K562 (cell line): ENCODE data around the gene CENPA. TPM values are rescaled to one million over a fixed set of nuclear protein-coding genes. Genes with fewer than 3 reads are reported as not detected.

ENCODE experiments used
- ATAC-seq: fragments of 200-7000 bp; cut with Tn5 transposase; 3 replicates; pipeline ENCODE4 v1.9.1; 2020; ENCODE audit warnings: moderate library complexity
- BruUV-seq: library from RNA; stranded (reverse); fragments of 400-500 nt; replicated peaks from 2 replicates; lab custom pipeline; 2021; lab: Mats Ljungman, UMichigan
- CTCF ChIA-PET: fragments of 300-600 bp; formaldehyde crosslinking; extraction: SDS; loops from one replicate; lab custom pipeline; 2021; ENCODE audit warnings: low intra/inter-chr PET ratio; lab: Yijun Ruan, JAX
- POLR2A ChIA-PET: fragments of 300-600, 350-650 bp; sonication (Branson Sonifier 250); formaldehyde crosslinking; extraction: SDS; loops from one replicate; lab custom pipeline; 2021; ENCODE audit warnings: antibody characterized with exemption, inconsistent platforms; lab: Yijun Ruan, JAX
- DNase-seq, 4 experiments: peaks; one replicate each; pipeline versions ENCODE4 v3.0.0 to v3.0.0-alpha.2; 2011 to 2018; ENCODE audit warnings: low spot score in 3 of 4, mixed read lengths in 3 of 4; ENCODE audit errors: extremely low read depth in 1 of 4
- FAIRE-seq: peaks from 2 replicates; lab custom pipeline; 2011; peaks lifted over from hg19 to GRCh38; lab: Jason Lieb, UNC
- H2AFZ ChIP-seq: 2 replicates; pipeline ENCODE4 v1.6.0; 2011; ENCODE audit warnings: low read depth, low read length, control low read depth, inconsistent platforms
- H3K27ac ChIP-seq: fragments of 200-600 bp; 3 replicates; pipeline ENCODE4 v1.8.0; 2011; ENCODE audit warnings: low read depth, mild to moderate bottlenecking, control low read depth, inconsistent platforms, low read length, moderate library complexity, mixed read lengths; ENCODE audit errors: extremely low read depth
- H3K27me3 ChIP-seq, 2 experiments: fragments of 300-600 bp in 1 of 2; 2 replicates in 1 of 2; 3 replicates in 1 of 2; pipeline versions ENCODE4 v1.6.0 to v1.8.0; 2011; ENCODE audit warnings: inconsistent platforms in 2 of 2, low read length in 2 of 2, mild to moderate bottlenecking in 1 of 2, mixed read lengths in 1 of 2, moderate library complexity in 1 of 2; ENCODE audit not compliant: control insufficient read depth in 2 of 2, insufficient read depth in 2 of 2
- H3K36me3 ChIP-seq: fragments of 300-600 bp; 3 replicates; pipeline ENCODE4 v1.8.0; 2011; ENCODE audit warnings: mild to moderate bottlenecking, low read length, inconsistent platforms; ENCODE audit not compliant: control insufficient read depth, insufficient read depth
- H3K4me1 ChIP-seq, 2 experiments: fragments of 200-600 bp in 1 of 2; replicated peaks in 1 of 2; 2 replicates in 1 of 2; 3 replicates in 1 of 2; pipeline versions ENCODE4 v1.5.1 to v1.8.0; 2011; ENCODE audit warnings: inconsistent platforms in 2 of 2, low read length in 2 of 2, mild to moderate bottlenecking in 1 of 2, mixed read lengths in 1 of 2, moderate library complexity in 1 of 2; ENCODE audit not compliant: control insufficient read depth in 2 of 2, insufficient read depth in 2 of 2
- H3K4me2 ChIP-seq: 2 replicates; pipeline ENCODE4 v1.6.1; 2011; ENCODE audit warnings: low read length, control low read depth, inconsistent platforms, mixed read lengths; ENCODE audit not compliant: insufficient read depth
- H3K4me3 ChIP-seq: fragments of 200-600 bp; sonication (generic), shearing (Covaris generic); 2 replicates; pipeline ENCODE4 v1.5.1; 2016; ENCODE audit warnings: control low read depth, inconsistent platforms
- H3K79me2 ChIP-seq: fragments of 200-600 bp; 3 replicates; pipeline ENCODE4 v1.8.0; 2011; ENCODE audit warnings: low read length, inconsistent platforms; ENCODE audit not compliant: control insufficient read depth, insufficient read depth
- H3K9ac ChIP-seq, 2 experiments: 2 replicates each; pipeline versions ENCODE4 v1.6.0 to v1.6.1; 2011; ENCODE audit warnings: low read depth in 2 of 2, low read length in 2 of 2, control low read depth in 1 of 2, inconsistent platforms in 1 of 2, mild to moderate bottlenecking in 1 of 2, mixed read lengths in 1 of 2; ENCODE audit not compliant: insufficient read depth in 1 of 2
- H3K9me1 ChIP-seq: one replicate; pipeline ENCODE4 v1.6.0; 2011; ENCODE audit warnings: inconsistent platforms, mild to moderate bottlenecking, low read length, moderate library complexity; ENCODE audit not compliant: control insufficient read depth, insufficient read depth
- H3K9me3 ChIP-seq: replicated peaks from 2 replicates; pipeline ENCODE4 v1.5.1; 2011; ENCODE audit warnings: low read depth, low read length, inconsistent platforms; ENCODE audit not compliant: control insufficient read depth, insufficient read depth
- H4K20me1 ChIP-seq: replicated peaks from 2 replicates; pipeline ENCODE4 v1.6.1; 2011; ENCODE audit warnings: low read length, inconsistent platforms, mixed read lengths; ENCODE audit not compliant: control insufficient read depth, insufficient read depth
- ARNT ChIP-seq, 2 experiments: fragments of 450-650 bp; IDR thresholded peaks; 2 replicates each; pipeline ENCODE4 v1.6.1; 2016; ENCODE audit warnings: mild to moderate bottlenecking in 1 of 2
- BHLHE40 ChIP-seq: IDR thresholded peaks from 2 replicates; pipeline ENCODE4 v1.6.1; 2011; ENCODE audit warnings: low read length, improper control_type of control experiment
- CBFA2T2 ChIP-seq: fragments of 450-650 bp; conservative IDR thresholded peaks from 2 replicates; pipeline ENCODE4 v1.6.1; 2017; ENCODE audit warnings: mild to moderate bottlenecking
- CEBPB ChIP-seq: fragments of 450-650 bp; IDR thresholded peaks from 2 replicates; pipeline ENCODE4 v1.6.1; 2016; ENCODE audit warnings: missing genetic modification characterization, missing compliant biosample characterization
- CXXC5 ChIP-seq: fragments of 250-450 bp; sonication (Bioruptor Pico); IDR thresholded peaks from 2 replicates; pipeline ENCODE4 v1.8.0; 2022; ENCODE audit warnings: inconsistent platforms, mild to moderate bottlenecking, moderate library complexity
- HDAC8 ChIP-seq: fragments of 450-650 bp; IDR thresholded peaks from 2 replicates; pipeline ENCODE4 v1.6.1; 2016; ENCODE audit warnings: mild to moderate bottlenecking, missing genetic modification characterization, moderate library complexity, missing compliant biosample characterization
- NR2C1 ChIP-seq, 2 experiments: fragments of 450-650 bp; IDR thresholded peaks; 2 replicates each; pipeline ENCODE4 v1.6.1; 2017; ENCODE audit warnings: mild to moderate bottlenecking in 2 of 2, antibody characterized with exemption in 1 of 2, inconsistent platforms in 1 of 2, missing compliant biosample characterization in 1 of 2, missing genetic modification characterization in 1 of 2
- NUFIP1 ChIP-seq: fragments of 450-650 bp; IDR thresholded peaks from 2 replicates; pipeline ENCODE4 v1.6.1; 2018; ENCODE audit not compliant: partially characterized antibody
- SRSF9 ChIP-seq: fragments of 200-400 bp; formaldehyde crosslinking; IDR thresholded peaks from 2 replicates; pipeline ENCODE4 v1.6.1; 2017; ENCODE audit warnings: low read depth, low read length, borderline replicate concordance
- TCF3 ChIP-seq: sonication (generic); formaldehyde crosslinking; IDR thresholded peaks from 2 replicates; pipeline ENCODE4 v1.4.0; 2020; ENCODE audit warnings: mild to moderate bottlenecking, missing genetic modification reagents
- TEAD1 ChIP-seq, 2 experiments: fragments of 450-650 bp in 1 of 2; sonication (generic) in 1 of 2; formaldehyde crosslinking; IDR thresholded peaks; 2 replicates each; pipeline versions ENCODE4 v1.4.0 to v1.8.0; 2020 to 2022; ENCODE audit warnings: mild to moderate bottlenecking in 2 of 2, missing genetic modification reagents in 1 of 2
- TEAD2 ChIP-seq: fragments of 450-650 bp; IDR thresholded peaks from 2 replicates; pipeline ENCODE4 v1.6.1; 2016; ENCODE audit warnings: missing genetic modification characterization, control low read depth, missing compliant biosample characterization
- TEAD4 ChIP-seq, 2 experiments: sonication (generic) in 1 of 2; formaldehyde crosslinking in 1 of 2; IDR thresholded peaks; 2 replicates each; pipeline versions ENCODE4 v1.6.1 to v1.8.0; 2012 to 2022; ENCODE audit warnings: borderline replicate concordance in 1 of 2, inconsistent platforms in 1 of 2, low read length in 1 of 2, mild to moderate bottlenecking in 1 of 2, missing genetic modification reagents in 1 of 2
- ZNF830 ChIP-seq: fragments of 250-450 bp; sonication (Bioruptor Pico); IDR thresholded peaks from 2 replicates; pipeline ENCODE4 v1.5.0; 2021; ENCODE audit warnings: mild to moderate bottlenecking
- WGBS: fragments of 100-300 bp; shearing (Covaris generic); methylation state at CpG from one replicate; pipeline ENCODE4 v1.1.6; 2016; ENCODE audit warnings: low coverage, mixed read lengths; ENCODE audit not compliant: insufficient coverage; ENCODE audit errors: missing lambda C conversion rate; 5-methylcytosine and 5-hydroxymethylcytosine counted together
- in situ Hi-C: fragments of 300-500 bp; cut with MboI; formaldehyde crosslinking; loops from 4 replicates; pipeline ENCODE4 v1.15.0; 2018; ENCODE audit warnings: inconsistent platforms, mixed read lengths
- intact Hi-C: fragments of 100-400 bp; cut with micrococcal nuclease; formaldehyde crosslinking; loops from 2 replicates; pipeline ENCODE4 v1.14.2; 2022
- polyA plus RNA-seq, 8 experiments: library from polyadenylated mRNA; depleted of rRNA in 4 of 8; stranded (reverse) in 5 of 8; unstranded in 3 of 8; fragments of >200 nt; fragmentation: Nextera tagmentation in 2 of 8; fragmentation: Illumina TruSeq in 1 of 8; extraction: Ambion mirVana in 2 of 8; extraction: Trizol in 1 of 8; gene quantifications; 2 replicates each; pipeline versions ENCODE4 v1.2.1 to v1.2.3, GENCODE V29; 2011 to 2014; ENCODE audit warnings: inconsistent platforms in 1 of 8, missing spikeins in 1 of 8
- total RNA-seq, 7 experiments: library from RNA; depleted of rRNA in 6 of 7; stranded (reverse); fragments of >200 nt in 6 of 7; fragmentation: Illumina TruSeq in 2 of 7; extraction: Trizol in 2 of 7; gene quantifications; 2 replicates each; pipeline versions ENCODE4 v1.2.1 to v1.2.3, GENCODE V29; 2011 to 2021; ENCODE audit warnings: low replicate concordance in 1 of 7
- TF ChIP-seq, protein P1 (sequence below): sonication (generic); formaldehyde crosslinking; IDR thresholded peaks from 2 replicates; pipeline ENCODE4 v1.8.0; 2022; ENCODE audit warnings: missing genetic modification reagents, mild to moderate bottlenecking, moderate library complexity, borderline replicate concordance
- TF ChIP-seq, protein P2 (sequence below), 2 experiments: fragments of 450-650 bp; conservative IDR thresholded peaks; 2 replicates each; pipeline ENCODE4 v1.6.1; 2017; ENCODE audit warnings: mild to moderate bottlenecking in 2 of 2, moderate library complexity in 2 of 2

Gene CENPA
- total and polyA plus RNA-seq, 9 of the 15 experiments (the other 6 are each of a cell fraction or from before 2014, with no cell fraction given), result 11.3 to 61.7 (median 44.7) TPM

DNA sequence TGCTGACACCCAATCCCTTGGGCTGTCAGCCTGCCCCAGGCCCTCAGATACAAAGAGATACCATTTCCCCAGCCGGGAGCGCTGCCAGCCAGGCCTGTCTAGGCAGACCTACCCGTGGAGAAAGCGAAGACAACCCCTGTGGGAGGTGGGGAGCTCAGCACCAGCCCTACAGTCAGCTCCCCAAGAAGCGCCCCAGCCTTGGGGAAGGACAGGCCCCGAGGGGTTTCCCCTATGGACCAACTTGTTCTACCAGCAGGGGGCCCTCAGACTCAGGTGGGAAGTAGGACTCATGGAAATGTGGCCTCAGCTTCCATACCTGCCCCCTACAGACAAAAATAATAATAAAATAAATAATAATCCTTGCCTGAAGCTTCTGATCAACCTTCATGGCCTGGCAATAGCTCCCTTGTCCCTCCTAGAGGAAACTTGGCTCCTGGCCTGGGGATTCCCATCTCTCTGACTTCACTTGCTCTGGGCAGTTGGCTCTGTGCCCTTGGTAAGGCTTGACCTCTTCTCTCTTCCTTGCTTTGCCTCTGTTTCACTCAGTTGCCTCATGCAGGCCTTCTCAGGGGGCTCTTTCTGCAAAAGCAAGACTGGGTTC lies 14.8 kb upstream of the CENPA start (continued):
- TF ChIP-seq, protein P1, sequence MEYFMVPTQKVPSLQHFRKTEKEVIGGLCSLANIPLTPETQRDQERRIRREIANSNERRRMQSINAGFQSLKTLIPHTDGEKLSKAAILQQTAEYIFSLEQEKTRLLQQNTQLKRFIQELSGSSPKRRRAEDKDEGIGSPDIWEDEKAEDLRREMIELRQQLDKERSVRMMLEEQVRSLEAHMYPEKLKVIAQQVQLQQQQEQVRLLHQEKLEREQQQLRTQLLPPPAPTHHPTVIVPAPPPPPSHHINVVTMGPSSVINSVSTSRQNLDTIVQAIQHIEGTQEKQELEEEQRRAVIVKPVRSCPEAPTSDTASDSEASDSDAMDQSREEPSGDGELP, result 0 out of 2 replicates have a peak, but pooled peaks have one; percentile 22

DNA sequence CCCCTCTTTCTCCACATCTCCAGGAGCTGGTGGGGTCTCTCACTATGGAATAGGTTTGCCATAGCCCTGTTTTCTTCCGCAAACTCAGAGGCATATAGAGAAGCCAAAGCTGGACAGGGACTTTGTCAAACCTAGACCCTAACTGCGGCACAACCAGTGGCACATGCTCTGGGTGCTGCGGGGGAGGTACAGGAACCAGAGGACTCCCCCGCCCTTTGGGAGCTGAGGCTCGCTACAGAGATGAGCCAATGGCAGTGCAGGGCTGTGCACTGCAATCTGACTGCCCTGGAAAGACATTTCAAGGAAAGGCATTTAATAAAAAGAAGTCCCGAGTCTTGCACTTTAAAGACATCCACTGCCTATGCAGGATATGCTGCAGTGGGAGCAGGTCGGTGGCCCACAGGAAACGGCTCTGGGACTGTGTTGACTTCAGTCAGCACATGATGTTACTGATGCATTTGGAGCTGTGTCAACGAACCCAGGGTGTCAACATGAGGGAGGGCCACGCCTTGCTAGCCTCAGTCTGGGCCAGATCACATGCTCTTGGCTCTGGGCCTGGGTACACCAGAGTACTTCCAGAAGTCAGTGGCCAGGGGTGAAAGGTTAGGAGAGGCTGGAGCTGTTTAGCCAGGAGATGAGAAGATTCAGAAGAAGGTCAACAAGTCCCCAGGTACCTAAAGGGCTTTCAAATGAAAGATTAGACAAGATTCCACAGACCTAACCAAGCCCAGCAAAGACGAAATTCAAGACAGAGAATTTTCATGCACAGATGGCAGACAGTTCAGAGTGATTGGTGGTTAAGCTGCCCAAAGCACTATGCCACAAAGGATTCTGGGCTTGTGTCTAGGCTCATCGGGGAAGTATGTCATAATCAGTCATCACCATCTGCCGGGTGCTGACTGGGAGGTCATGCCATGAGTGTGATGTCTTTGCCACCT lies 13.5 kb upstream of the CENPA start:
- peak; percentile 57 to 76 (median 60) for DNase-seq
- H3K9me1 ChIP-seq, result peaks cover 5% of the 10 kb centered on the region
- intact Hi-C loops, result no loop called here
- TF ChIP-seq TCF3 (CRISPR knock-in tag), result 0 out of 2 replicates have a peak, but pooled peaks have one; percentile 7
- peak; percentile 57; the same call in 1 of the 2 replicates for TF ChIP-seq CXXC5 (CRISPR knock-in tag)
- TF ChIP-seq CEBPB (tag), result peak; percentile 24; the same call in 1 of the 2 replicates
- TF ChIP-seq ZNF830 (CRISPR knock-in tag), result no peak
- TF ChIP-seq ARNT (IDR thresholded peaks at IDR 0.05), result no peak; a peak in 1 of 4 replicates
- peak; percentile 26 for TF ChIP-seq NUFIP1
- 0 out of 4 replicates have a peak, but pooled peaks of 1 of the 2 experiments have one; percentile 10 for TF ChIP-seq TEAD1 (CRISPR knock-in tag; IDR thresholded peaks at IDR 0.05)
- TF ChIP-seq, protein P2, sequence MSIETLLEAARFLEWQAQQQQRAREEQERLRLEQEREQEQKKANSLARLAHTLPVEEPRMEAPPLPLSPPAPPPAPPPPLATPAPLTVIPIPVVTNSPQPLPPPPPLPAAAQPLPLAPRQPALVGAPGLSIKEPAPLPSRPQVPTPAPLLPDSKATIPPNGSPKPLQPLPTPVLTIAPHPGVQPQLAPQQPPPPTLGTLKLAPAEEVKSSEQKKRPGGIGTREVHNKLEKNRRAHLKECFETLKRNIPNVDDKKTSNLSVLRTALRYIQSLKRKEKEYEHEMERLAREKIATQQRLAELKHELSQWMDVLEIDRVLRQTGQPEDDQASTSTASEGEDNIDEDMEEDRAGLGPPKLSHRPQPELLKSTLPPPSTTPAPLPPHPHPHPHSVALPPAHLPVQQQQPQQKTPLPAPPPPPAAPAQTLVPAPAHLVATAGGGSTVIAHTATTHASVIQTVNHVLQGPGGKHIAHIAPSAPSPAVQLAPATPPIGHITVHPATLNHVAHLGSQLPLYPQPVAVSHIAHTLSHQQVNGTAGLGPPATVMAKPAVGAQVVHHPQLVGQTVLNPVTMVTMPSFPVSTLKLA (conservative IDR thresholded peaks at IDR 0.05), result peak; percentile 48 to 60; a peak in 3 of 4 replicates
- TF ChIP-seq NR2C1 (IDR thresholded peaks at IDR 0.05), result peak; percentile 66
- peak; percentile 84 for TF ChIP-seq NR2C1 (tag; IDR thresholded peaks at IDR 0.05)
- TF ChIP-seq BHLHE40, result peak; percentile 72
- no peak for TF ChIP-seq TEAD2
- peak; percentile 25 for TF ChIP-seq CBFA2T2
- no peak for TF ChIP-seq TEAD4 (IDR thresholded peaks at IDR 0.05; ENCODE audit: low read length)
- TF ChIP-seq TEAD4 (CRISPR knock-in tag; IDR thresholded peaks at IDR 0.05; ENCODE audit: borderline replicate concordance), result no peak
- no peak for TF ChIP-seq HDAC8 (tag)
- TF ChIP-seq SRSF9, result no peak

More for the DNA sequence above, 13.5 kb upstream of the CENPA start:
- no peaks in the 10 kb centered on the region for H3K9me3 ChIP-seq
- WGBS, result 19% methylated on average over 13 of the region's 13 CpGs
- peak; percentile 77 for FAIRE-seq
- peaks cover 63% of the 10 kb centered on the region for H3K79me2 ChIP-seq
- no TSS peak for BruUV-seq
- no peak overlapping the region for H2AFZ ChIP-seq
- in situ Hi-C loops, result no loop called here
- H4K20me1 ChIP-seq, result peaks cover 4% of the 10 kb centered on the region; the same call in 1 of the 2 replicates
- no peak overlapping the region for H3K4me3 ChIP-seq
- H3K27ac ChIP-seq, result peak overlapping the region; percentile 58
- no peaks in the 10 kb centered on the region for H3K27me3 ChIP-seq
- CTCF ChIA-PET, result no interaction called here
- ATAC-seq, result peak; percentile 65
- H3K36me3 ChIP-seq, result peaks cover 72% of the 10 kb centered on the region; the same call in 2 of the 3 replicates
- peaks cover 52 to 53% of the 10 kb centered on the region in 2 experiments for H3K4me1 ChIP-seq
- POLR2A ChIA-PET, result interaction anchor here (0.6 to 3.6 kb wide), 10 partner anchors 9 to 187 kb away, joined by 3 to 18 read pairs (median 4); partner anchors contain the start of genes CENPA and SLC35F6
- H3K9ac ChIP-seq, result peak overlapping the region; percentile 34 to 79; a peak in 2 of 4 replicates
- peak overlapping the region; percentile 14 for H3K4me2 ChIP-seq
